ENCODE results near the gene DHCR7.

The DHCR7 gene

GRCh38 chr11:71456294-71456693, 8.1 kb upstream of the DHCR7 start:
- no peak for TF ChIP-seq POLR2A (IDR thresholded peaks at IDR 0.05; ENCODE audit: low read depth, low read length)
- FAIRE-seq: no peak
- no peak for DNase-seq (ENCODE audit: insufficient read length, low spot score)

GRCh38 chr11:71454470-71455113, 6.4 kb upstream of the DHCR7 start:
- no peak for FAIRE-seq
- DNase-seq (ENCODE audit: insufficient read length, low spot score): no peak
- TF ChIP-seq POLR2A (IDR thresholded peaks at IDR 0.05; ENCODE audit: low read depth, low read length): no peak

- no peak for DNase-seq (ENCODE audit: insufficient read length, low spot score)
- no peak for TF ChIP-seq POLR2A (IDR thresholded peaks at IDR 0.05; ENCODE audit: low read depth, low read length)
- no peak for FAIRE-seq
These were observed 5.7 kb upstream of the DHCR7 start for GRCh38 chr11:71453918-71454304.

- DNase-seq (ENCODE audit: insufficient read length, low spot score): peak; percentile 97
- no peak for FAIRE-seq
- peak; percentile 80 for TF ChIP-seq POLR2A (IDR thresholded peaks at IDR 0.05; ENCODE audit: low read depth, low read length)
These were observed 5.1 kb upstream of the DHCR7 start, which contains the start of gene NADSYN1 for GRCh38 chr11:71453037-71453917. NADSYN1 (plus strand) TSS chr11:71453203; CDS start chr11:71453297, 94 bp downstream.

GRCh38 chr11:71452199-71453036, 4.2 kb upstream of the DHCR7 start:
- FAIRE-seq (no peak), DNase-seq (ENCODE audit: insufficient read length, low spot score) (no peak)
- TF ChIP-seq POLR2A (IDR thresholded peaks at IDR 0.05; ENCODE audit: low read depth, low read length): no peak

GRCh38 chr11:71451596-71452198, 3.5 kb upstream of the DHCR7 start:
- DNase-seq (ENCODE audit: insufficient read length, low spot score) (no peak), FAIRE-seq (no peak)
- TF ChIP-seq POLR2A (IDR thresholded peaks at IDR 0.05; ENCODE audit: low read depth, low read length): no peak

GRCh38 chr11:71450939-71451338, 2.7 kb upstream of the DHCR7 start:
- FAIRE-seq (no peak), DNase-seq (ENCODE audit: insufficient read length, low spot score) (no peak)
- TF ChIP-seq POLR2A (IDR thresholded peaks at IDR 0.05; ENCODE audit: low read depth, low read length): no peak

- DNase-seq (ENCODE audit: insufficient read length, low spot score) (no peak), FAIRE-seq (no peak)
- TF ChIP-seq POLR2A (IDR thresholded peaks at IDR 0.05; ENCODE audit: low read depth, low read length): no peak
These were observed 2.3 kb upstream of the DHCR7 start for GRCh38 chr11:71450507-71450906.

GRCh38 chr11:71449596-71449995, 1.4 kb upstream of the DHCR7 start:
- no peak for FAIRE-seq
- no peak for TF ChIP-seq POLR2A (IDR thresholded peaks at IDR 0.05; ENCODE audit: low read depth, low read length)
- DNase-seq (ENCODE audit: insufficient read length, low spot score): no peak

- DNase-seq (ENCODE audit: insufficient read length, low spot score) (no peak), FAIRE-seq (no peak)
- no peak for TF ChIP-seq POLR2A (IDR thresholded peaks at IDR 0.05; ENCODE audit: low read depth, low read length)
These were observed 369 bp downstream of the DHCR7 start for GRCh38 chr11:71447791-71448256.

GRCh38 chr11:71446942-71447688, 1.1 kb downstream of the DHCR7 start:
- FAIRE-seq: no peak
- no peak for DNase-seq (ENCODE audit: insufficient read length, low spot score)
- no peak for TF ChIP-seq POLR2A (IDR thresholded peaks at IDR 0.05; ENCODE audit: low read depth, low read length)

GRCh38 chr11:71446150-71446549, 2.0 kb downstream of the DHCR7 start:
- DNase-seq (ENCODE audit: insufficient read length, low spot score) (no peak), FAIRE-seq (no peak)
- TF ChIP-seq POLR2A (IDR thresholded peaks at IDR 0.05; ENCODE audit: low read depth, low read length): no peak

GRCh38 chr11:71444811-71445210, 3.4 kb downstream of the DHCR7 start:
- DNase-seq (ENCODE audit: insufficient read length, low spot score): no peak
- FAIRE-seq: no peak
- no peak for TF ChIP-seq POLR2A (IDR thresholded peaks at IDR 0.05; ENCODE audit: low read depth, low read length)

Data from H54 (cell line).